MM.1S (cell line): ENCODE results near the gene ZNF804B.

Experiments
- EZH2 ChIP-seq: fragments of 300-600 bp; sonication (generic); optimal IDR thresholded peaks from 2 replicates; pipeline ENCODE3; 2017; ENCODE audit warnings: low read depth, mild to moderate bottlenecking, antibody characterized with exemption, low read length, mixed read lengths
- TF ChIP-seq, protein P1 (sequence below): fragments of 300-600 bp; sonication (generic); IDR thresholded peaks from 2 replicates; pipeline ENCODE4 v1.5.1; 2016; ENCODE audit warnings: antibody characterized with exemption, low read length, mixed read lengths

DNA sequence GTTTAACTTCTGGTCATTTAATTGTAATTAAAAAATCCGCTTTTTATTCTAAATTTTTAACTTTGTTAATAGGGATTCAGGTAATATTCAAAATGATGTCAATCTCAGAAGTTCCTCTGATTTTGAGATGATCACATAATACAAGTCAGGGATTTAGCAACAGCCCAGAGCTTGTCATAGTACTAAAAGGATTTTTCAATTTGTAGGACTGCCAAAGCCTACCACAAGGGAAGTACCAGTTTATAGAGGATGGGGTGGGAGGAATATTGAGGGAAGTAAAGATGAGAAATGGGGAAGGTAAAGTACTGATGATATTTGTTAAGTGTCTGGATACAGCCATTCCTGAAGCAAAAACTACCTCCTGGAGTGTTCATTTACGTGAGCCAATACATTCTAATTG, 314.3 kb downstream of the ZNF804B start:
- TF ChIP-seq EZH2, result no peak
- TF ChIP-seq, protein P1, sequence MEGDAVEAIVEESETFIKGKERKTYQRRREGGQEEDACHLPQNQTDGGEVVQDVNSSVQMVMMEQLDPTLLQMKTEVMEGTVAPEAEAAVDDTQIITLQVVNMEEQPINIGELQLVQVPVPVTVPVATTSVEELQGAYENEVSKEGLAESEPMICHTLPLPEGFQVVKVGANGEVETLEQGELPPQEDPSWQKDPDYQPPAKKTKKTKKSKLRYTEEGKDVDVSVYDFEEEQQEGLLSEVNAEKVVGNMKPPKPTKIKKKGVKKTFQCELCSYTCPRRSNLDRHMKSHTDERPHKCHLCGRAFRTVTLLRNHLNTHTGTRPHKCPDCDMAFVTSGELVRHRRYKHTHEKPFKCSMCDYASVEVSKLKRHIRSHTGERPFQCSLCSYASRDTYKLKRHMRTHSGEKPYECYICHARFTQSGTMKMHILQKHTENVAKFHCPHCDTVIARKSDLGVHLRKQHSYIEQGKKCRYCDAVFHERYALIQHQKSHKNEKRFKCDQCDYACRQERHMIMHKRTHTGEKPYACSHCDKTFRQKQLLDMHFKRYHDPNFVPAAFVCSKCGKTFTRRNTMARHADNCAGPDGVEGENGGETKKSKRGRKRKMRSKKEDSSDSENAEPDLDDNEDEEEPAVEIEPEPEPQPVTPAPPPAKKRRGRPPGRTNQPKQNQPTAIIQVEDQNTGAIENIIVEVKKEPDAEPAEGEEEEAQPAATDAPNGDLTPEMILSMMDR, result no peak
